H9 (cell line): ENCODE results near the gene RERE. TPM values are rescaled to one million over a fixed set of nuclear protein-coding genes. Genes with fewer than 3 reads are reported as not detected.

ENCODE experiments used
- DNase-seq: peaks from one replicate; pipeline ENCODE4 v3.0.0-alpha.2; 2017
- H2AFZ ChIP-seq: one replicate; pipeline ENCODE4 v1.6.1; 2013; ENCODE audit warnings: mild to moderate bottlenecking, low read length, control low read depth, moderate library complexity
- H2AK5ac ChIP-seq: 2 replicates; pipeline ENCODE4 v1.6.1; 2013; ENCODE audit warnings: low read length, control low read depth, mixed read lengths; ENCODE audit not compliant: insufficient read length
- H2BK120ac ChIP-seq: one replicate; pipeline ENCODE4 v1.6.1; 2013; ENCODE audit warnings: low read depth, mild to moderate bottlenecking, low read length, control low read depth, inconsistent platforms; ENCODE audit not compliant: poor library complexity, severe bottlenecking
- H2BK12ac ChIP-seq: 2 replicates; pipeline ENCODE4 v1.6.1; 2013; ENCODE audit warnings: low read length, control low read depth, mixed read lengths, low read depth; ENCODE audit not compliant: insufficient read length
- H2BK15ac ChIP-seq: 2 replicates; pipeline ENCODE4 v1.6.1; 2013; ENCODE audit warnings: low read depth, low read length, control low read depth
- H2BK20ac ChIP-seq: one replicate; pipeline ENCODE4 v1.6.1; 2013; ENCODE audit warnings: low read depth, mild to moderate bottlenecking, low read length, control low read depth, inconsistent platforms; ENCODE audit not compliant: poor library complexity, severe bottlenecking
- H2BK5ac ChIP-seq: 2 replicates; pipeline ENCODE4 v1.6.1; 2013; ENCODE audit warnings: low read length, control low read depth, mixed read lengths; ENCODE audit not compliant: insufficient read length
- H3K14ac ChIP-seq: 2 replicates; pipeline ENCODE4 v1.6.1; 2013; ENCODE audit warnings: low read length, control low read depth; ENCODE audit not compliant: insufficient read depth
- H3K18ac ChIP-seq: 2 replicates; pipeline ENCODE4 v1.6.1; 2013; ENCODE audit warnings: low read depth, mild to moderate bottlenecking, mixed read lengths, low read length, control low read depth; ENCODE audit not compliant: insufficient read length
- H3K23ac ChIP-seq: 2 replicates; pipeline ENCODE4 v1.6.1; 2013; ENCODE audit warnings: low read length, control low read depth, mixed read lengths, low read depth; ENCODE audit not compliant: insufficient read length
- H3K23me2 ChIP-seq: 2 replicates; pipeline ENCODE4 v1.6.1; 2013; ENCODE audit warnings: low read depth, mild to moderate bottlenecking, mixed read lengths, low read length, control low read depth; ENCODE audit not compliant: insufficient read length, poor library complexity, severe bottlenecking
- H3K27ac ChIP-seq: 2 replicates; pipeline ENCODE4 v1.5.1; 2013; ENCODE audit warnings: low read length, control low read depth, mixed read lengths, low read depth; ENCODE audit not compliant: insufficient read length
- H3K27me3 ChIP-seq: 2 replicates; pipeline ENCODE4 v1.6.1; 2013; ENCODE audit warnings: low read length, control low read depth, inconsistent platforms; ENCODE audit not compliant: insufficient read depth
- H3K4ac ChIP-seq: 2 replicates; pipeline ENCODE4 v1.6.1; 2013; ENCODE audit warnings: low read depth, mild to moderate bottlenecking, control low read depth, inconsistent platforms, low read length, moderate library complexity
- H3K4me1 ChIP-seq: 2 replicates; pipeline ENCODE4 v1.6.1; 2013; ENCODE audit warnings: low read length, control low read depth, inconsistent platforms; ENCODE audit not compliant: insufficient read depth
- H3K4me2 ChIP-seq: 2 replicates; pipeline ENCODE4 v1.6.1; 2013; ENCODE audit warnings: low read length, control low read depth, mixed read lengths; ENCODE audit not compliant: insufficient read length, insufficient read depth
- H3K56ac ChIP-seq: 2 replicates; pipeline ENCODE4 v1.6.1; 2013; ENCODE audit warnings: low read depth, mild to moderate bottlenecking, mixed read lengths, low read length, control low read depth; ENCODE audit not compliant: insufficient read length
- H3K79me1 ChIP-seq: 2 replicates; pipeline ENCODE4 v1.6.1; 2013; ENCODE audit warnings: low read depth, mild to moderate bottlenecking, moderate library complexity, low read length, control low read depth, inconsistent platforms; ENCODE audit not compliant: insufficient read depth, poor library complexity, severe bottlenecking
- H3K79me2 ChIP-seq: 2 replicates; pipeline ENCODE4 v1.6.1; 2013; ENCODE audit warnings: low read length, control low read depth, inconsistent platforms; ENCODE audit not compliant: insufficient read depth
- H3K9ac ChIP-seq: 2 replicates; pipeline ENCODE4 v1.6.1; 2013; ENCODE audit warnings: low read length, control low read depth, mixed read lengths; ENCODE audit not compliant: insufficient read length; ENCODE audit errors: extremely low read depth
- H3K9me3 ChIP-seq: one replicate; pipeline ENCODE4 v1.6.1; 2013; ENCODE audit warnings: low read depth, low read length, inconsistent platforms; ENCODE audit not compliant: control insufficient read depth
- H3T11ph ChIP-seq: one replicate; pipeline ENCODE4 v1.6.1; 2013; ENCODE audit warnings: mild to moderate bottlenecking, low read length, control low read depth, inconsistent platforms
- H4K20me1 ChIP-seq: one replicate; pipeline ENCODE4 v1.6.1; 2013; ENCODE audit not compliant: control insufficient read depth, insufficient read length, insufficient read depth
- H4K5ac ChIP-seq: 2 replicates; pipeline ENCODE4 v1.6.1; 2013; ENCODE audit warnings: low read depth, mild to moderate bottlenecking, mixed read lengths, low read length, control low read depth; ENCODE audit not compliant: insufficient read length
- H4K8ac ChIP-seq: replicated peaks from 2 replicates; pipeline ENCODE4 v1.6.1; 2013; ENCODE audit warnings: low read length, control low read depth, mixed read lengths, low read depth; ENCODE audit not compliant: insufficient read length
- H4K91ac ChIP-seq: 2 replicates; pipeline ENCODE4 v1.6.1; 2013; ENCODE audit warnings: low read depth, mild to moderate bottlenecking, moderate library complexity, mixed read lengths, low read length, control low read depth; ENCODE audit not compliant: insufficient read length
- H3K27ac Mint-ChIP-seq, 3 experiments: 2 replicates in 2 of 3; 3 replicates in 1 of 3; pipeline ENCODE4 v1.8.0; 2020 to 2021; ENCODE audit warnings: mixed read lengths in 3 of 3, mild to moderate bottlenecking in 1 of 3, moderate library complexity in 1 of 3
- H3K27me3 Mint-ChIP-seq: 2 replicates; pipeline ENCODE4 v1.8.0; 2021; ENCODE audit warnings: low read depth, mild to moderate bottlenecking, moderate library complexity, mixed read lengths
- H3K36me3 Mint-ChIP-seq, 3 experiments: 2 replicates in 2 of 3; 3 replicates in 1 of 3; pipeline ENCODE4 v1.8.0; 2020 to 2021; ENCODE audit warnings: low read depth in 3 of 3, mixed read lengths in 3 of 3; ENCODE audit not compliant: insufficient read depth in 1 of 3
- H3K4me1 Mint-ChIP-seq, 2 experiments: 2 replicates each; pipeline ENCODE4 v1.8.0; 2020; ENCODE audit warnings: mixed read lengths in 2 of 2
- H3K4me3 Mint-ChIP-seq, 2 experiments: 2 replicates in 1 of 2; 3 replicates in 1 of 2; pipeline ENCODE4 v1.8.0; 2020 to 2021; ENCODE audit warnings: mild to moderate bottlenecking in 2 of 2, mixed read lengths in 2 of 2, moderate library complexity in 1 of 2
- H3K9me3 Mint-ChIP-seq, 2 experiments: 2 replicates in 1 of 2; 3 replicates in 1 of 2; pipeline ENCODE4 v1.8.0; 2020; ENCODE audit warnings: mild to moderate bottlenecking in 2 of 2, mixed read lengths in 2 of 2, moderate library complexity in 1 of 2
- CTCF ChIP-seq: fragments of 200-600 bp; sonication (generic); conservative IDR thresholded peaks from 3 replicates; pipeline ENCODE4 v1.8.0; 2021; ENCODE audit warnings: antibody characterized with exemption, mild to moderate bottlenecking
- WGBS: extraction: QIAGEN DNeasy Blood & Tissue Kit; methylation state at CpG from one replicate; pipeline ENCODE4 v1.1.7; 2013; ENCODE audit warnings: missing lambda C conversion rate, low lambda C conversion rate, mixed read lengths; ENCODE audit not compliant: insufficient read length; ENCODE audit errors: extremely low coverage; 5-methylcytosine and 5-hydroxymethylcytosine counted together
- total RNA-seq: library from RNA; stranded (reverse); gene quantifications from 2 replicates; pipeline ENCODE4 v1.2.1, GENCODE V29; 2021

The RERE gene
- total RNA-seq, 1 experiment from 2014 or later = 103 TPM

DNA sequence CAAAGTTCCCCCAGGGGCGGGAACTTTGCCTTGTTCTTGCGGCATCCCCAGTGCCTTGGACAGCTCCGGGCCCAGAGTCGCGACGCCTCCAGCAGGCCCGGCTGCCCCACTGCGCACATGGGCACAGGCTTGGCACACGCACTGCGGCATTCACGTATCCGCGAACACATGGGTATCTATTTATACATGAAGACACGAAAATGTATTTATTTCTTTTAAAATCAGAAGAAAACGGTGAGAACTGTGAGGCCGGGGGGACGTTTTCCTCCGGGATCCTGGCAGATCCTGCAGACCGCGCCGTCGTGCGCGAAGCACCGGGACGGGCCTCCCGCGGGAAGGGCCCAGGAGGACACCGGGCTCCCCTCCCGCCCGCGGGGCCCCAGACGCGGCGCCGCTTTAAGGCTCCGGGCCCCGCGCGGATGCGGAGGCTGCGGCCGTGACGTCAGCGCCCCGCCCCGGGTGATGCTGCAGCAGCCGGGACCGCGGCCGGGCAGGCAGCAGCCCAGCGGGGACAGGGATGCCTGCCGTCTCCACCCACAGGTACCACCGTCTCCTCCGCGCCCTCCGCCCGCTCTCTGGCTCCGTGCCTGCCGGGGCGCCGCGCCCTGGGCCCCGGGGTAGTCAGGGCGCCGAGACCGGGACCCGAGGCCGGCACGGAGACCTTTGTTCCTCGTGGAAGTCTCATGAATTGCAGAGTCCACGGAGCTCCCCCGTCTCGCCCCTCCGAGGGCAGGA is 499.6 kb downstream of the RERE start, which contains the start of gene SLC45A1:
SLC45A1 (plus strand) TSS at position 468 of the 735 bp plus-strand sequence. CDS start 6,216 bp downstream, outside the sequence.
- H3K9me3 Mint-ChIP-seq = peaks cover 2 to 3% of the 10 kb centered on the region in 2 experiments; a peak in 1 of 5 replicates
- H2BK12ac ChIP-seq = no peak within 1 kb of the TSS
- no peak within 1 kb of the TSS for H4K91ac ChIP-seq
- TF ChIP-seq CTCF = no peak
- peaks cover 10% of the 10 kb centered on the region for H3K23me2 ChIP-seq
- no peak within 1 kb of the TSS for H3K27ac Mint-ChIP-seq
- H3K9me3 ChIP-seq = no peaks in the 10 kb centered on the region
- H3K4me1 ChIP-seq = peaks cover 4% of the 10 kb centered on the region; the same call in 1 of the 2 replicates
- H2BK20ac ChIP-seq = no peak within 1 kb of the TSS
- H2BK120ac ChIP-seq = no peak within 1 kb of the TSS
- H3K4ac ChIP-seq = no peak within 1 kb of the TSS
- no peaks in the 10 kb centered on the region; a peak in 1 of 7 replicates for H3K36me3 Mint-ChIP-seq
- no peak within 1 kb of the TSS for H3K14ac ChIP-seq
- peak within 1 kb of the TSS; percentile 64 to 84 for H3K4me3 Mint-ChIP-seq
- H3K4me2 ChIP-seq = peak within 1 kb of the TSS; percentile 42
- WGBS = no CpG with 5 or more reads among the region's 75 CpGs
- H3K79me2 ChIP-seq = no peaks in the 10 kb centered on the region
- no peak within 1 kb of the TSS for H2AFZ ChIP-seq
- peaks cover 26 to 35% of the 10 kb centered on the region in 2 experiments for H3K4me1 Mint-ChIP-seq
- H2BK15ac ChIP-seq = no peak within 1 kb of the TSS
- no peaks in the 10 kb centered on the region for H4K20me1 ChIP-seq
- no peaks in the 10 kb centered on the region for H3K79me1 ChIP-seq
- no peak within 1 kb of the TSS for H3K27ac ChIP-seq
- H3K27me3 ChIP-seq = no peaks in the 10 kb centered on the region
- no peak within 1 kb of the TSS for H3K9ac ChIP-seq
- no peak within 1 kb of the TSS for H3K23ac ChIP-seq
- no peak within 1 kb of the TSS for H2AK5ac ChIP-seq
- peaks cover 48% of the 10 kb centered on the region for H3K27me3 Mint-ChIP-seq
- H3K18ac ChIP-seq = peak within 1 kb of the TSS; percentile 7
- H3K56ac ChIP-seq = no peak within 1 kb of the TSS
- H4K5ac ChIP-seq = no peak within 1 kb of the TSS
- H2BK5ac ChIP-seq = no peak within 1 kb of the TSS
- no peak within 1 kb of the TSS for H4K8ac ChIP-seq
- DNase-seq = peak; percentile 68
- H3T11ph ChIP-seq = no peak within 1 kb of the TSS
